Cardiac ventricle fibroblast (primary cell): ENCODE data around the gene NDUFB7. TPM values are rescaled to one million over a fixed set of nuclear protein-coding genes. Genes with fewer than 3 reads are reported as not detected.

Source experiments
- total RNA-seq: library from RNA; depleted of rRNA; stranded (reverse); fragments of >200 nt; gene quantifications from 2 replicates; pipeline ENCODE4 v1.2.3, GENCODE V29; 2015

NDUFB7 gene
- total RNA-seq: 230 and 276 TPM in 2 replicates

DNA sequence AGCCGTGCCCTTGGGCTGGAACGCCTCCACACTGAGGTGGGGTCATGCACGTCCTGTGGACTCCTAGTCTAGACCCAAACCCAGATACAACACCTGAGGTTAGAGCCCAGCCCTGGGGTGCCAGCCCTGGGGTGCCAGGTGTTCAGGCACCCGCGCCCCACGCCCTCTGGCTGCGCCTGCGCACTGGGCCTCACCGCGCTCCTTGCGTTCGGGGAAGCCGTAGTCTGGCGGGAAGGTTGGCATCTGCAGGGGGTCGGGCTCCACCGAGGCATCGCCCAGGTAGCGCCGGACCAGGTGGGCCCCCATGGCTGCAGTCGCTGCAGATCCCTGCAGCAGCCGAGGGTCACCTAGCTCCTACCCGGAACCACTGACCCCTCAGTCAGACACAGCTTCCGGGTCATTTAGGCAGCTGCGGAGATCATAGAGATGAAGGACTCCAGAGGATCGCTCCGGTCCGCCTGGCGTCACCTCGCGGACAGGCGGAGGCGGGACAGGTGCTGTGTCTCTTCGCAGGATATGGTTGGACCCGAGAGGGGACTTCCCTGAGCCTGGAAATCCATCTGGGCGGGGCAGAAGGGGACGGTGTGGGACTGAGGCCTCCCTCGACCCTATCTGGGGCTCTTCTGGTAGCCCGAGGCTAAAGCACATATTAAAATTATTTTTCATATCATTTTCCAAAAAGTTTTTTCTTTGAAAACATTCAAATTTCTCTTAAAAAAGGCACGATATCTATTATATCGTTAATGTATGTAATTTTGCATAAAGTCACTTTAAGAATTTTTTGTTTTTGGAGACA, at the start of gene NDUFB7:
NDUFB7 (minus strand) TSS at position 372 of the 796 bp plus-strand sequence; CDS start at position 306, 66 bp downstream.

DNA sequence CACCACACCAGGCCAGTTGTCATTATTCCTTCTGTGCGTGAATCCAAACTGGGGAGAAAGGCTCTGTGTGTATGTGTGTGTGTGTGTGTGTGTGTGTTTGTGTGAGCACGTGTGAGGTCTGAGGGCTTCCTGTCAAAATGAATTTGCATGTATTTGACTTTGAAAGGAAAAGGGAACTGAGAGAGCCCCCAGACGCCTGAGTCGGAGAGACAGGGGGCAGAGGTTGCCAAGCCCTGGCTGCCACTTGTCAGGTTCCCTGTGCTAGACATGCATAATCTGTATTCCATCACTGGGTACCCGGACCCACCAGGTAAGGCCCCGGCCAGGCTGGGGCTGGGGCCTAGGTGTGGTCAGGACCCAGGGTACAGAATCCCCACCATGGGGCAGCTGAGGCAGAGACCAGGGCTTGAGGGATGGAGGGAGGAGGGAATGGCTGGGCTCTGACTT, 11.1 kb upstream of the NDUFB7 start, which contains the start of gene CLEC17A:
CLEC17A (plus strand) TSS at position 191 of the 447 bp plus-strand sequence; CDS start at position 268, 77 bp downstream.

DNA sequence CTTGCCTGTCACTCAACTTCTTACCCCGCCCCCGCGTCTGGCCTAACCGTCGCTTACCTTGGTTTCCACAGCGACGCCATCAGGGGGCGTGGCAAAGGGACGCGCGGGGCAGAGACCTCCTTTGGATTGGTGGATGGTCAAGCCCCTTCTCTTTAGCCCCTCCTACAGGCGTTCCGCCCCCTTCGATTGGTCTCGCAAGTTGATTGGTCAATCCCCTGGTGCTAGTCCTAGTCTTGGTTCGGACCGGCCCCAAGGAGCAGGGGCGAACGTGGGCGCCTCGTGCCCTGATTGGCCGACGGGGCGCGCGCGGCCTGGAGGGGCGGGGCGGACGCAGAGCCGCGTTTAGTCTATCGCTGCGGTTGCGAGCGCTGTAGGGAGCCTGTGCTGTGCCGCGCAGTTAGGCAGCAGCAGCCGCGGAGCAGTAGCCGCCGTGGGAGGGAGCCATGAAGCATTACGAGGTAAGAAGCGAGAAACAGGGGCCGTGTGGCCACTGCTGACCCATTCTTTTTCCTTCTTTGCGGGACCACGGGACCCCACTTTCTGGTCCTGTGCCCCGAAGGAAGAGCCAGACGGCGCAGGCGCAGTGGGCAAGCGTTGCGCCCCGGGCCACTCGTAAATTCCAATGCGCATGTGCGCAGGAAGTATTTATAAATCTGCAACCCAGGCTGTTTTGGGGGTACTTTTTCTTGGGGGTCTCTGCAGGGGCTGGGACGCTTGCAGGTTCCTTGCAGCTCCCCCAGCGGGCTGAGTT, 42.4 kb downstream of the NDUFB7 start, which contains the start of gene TECR:
TECR (plus strand) TSS at position 341 of the 751 bp plus-strand sequence; CDS start at position 444, 103 bp downstream.

DNA sequence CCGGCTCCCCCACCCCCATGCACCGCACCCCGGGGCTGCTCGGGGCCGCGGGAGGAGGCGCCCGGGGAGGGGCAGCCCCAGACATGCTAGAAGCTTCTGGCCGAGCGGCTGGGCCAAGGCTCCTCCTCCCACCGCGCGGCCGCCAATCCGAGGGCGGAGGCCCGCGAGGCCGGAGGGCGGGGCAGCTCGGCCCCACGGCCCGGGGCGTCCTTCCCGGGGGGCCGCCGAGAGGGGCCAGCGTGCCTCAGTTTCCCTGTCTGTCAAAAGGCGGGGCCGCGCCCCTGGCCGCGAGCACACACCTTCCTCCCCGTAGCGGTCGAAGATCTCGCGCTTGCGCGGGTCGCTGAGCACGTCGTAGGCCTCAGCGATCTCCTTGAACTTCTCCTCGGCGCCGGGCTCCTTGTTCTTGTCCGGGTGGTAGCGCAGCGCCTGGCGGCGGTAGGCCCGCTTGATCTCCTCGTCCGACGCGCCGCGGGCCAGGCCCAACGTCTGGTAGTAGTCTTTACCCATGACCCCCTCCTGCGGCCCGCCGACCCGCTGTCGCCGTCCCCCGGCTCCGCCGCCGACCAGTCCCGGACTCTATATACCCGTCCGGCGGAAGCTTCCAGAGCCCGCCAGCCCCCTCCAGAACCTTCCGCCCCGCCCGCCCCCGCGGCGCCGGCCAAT, 53.9 kb downstream of the NDUFB7 start, which contains the start of gene DNAJB1:
DNAJB1 (minus strand) TSS at position 558 of the 666 bp plus-strand sequence; CDS start at position 510, 48 bp downstream.

Other genes with a start within 250 kb of the NDUFB7 start
- 23.0 and 31.3 TPM in 2 replicates for gene ADGRE5, start 190.6 kb downstream of the NDUFB7 start, total RNA-seq
- gene DDX39A, start 152.7 kb downstream of the NDUFB7 start, total RNA-seq: 35.3 and 38.0 TPM in 2 replicates
- gene PKN1, start 138.8 kb downstream of the NDUFB7 start, total RNA-seq: 68.0 and 80.4 TPM in 2 replicates
- 0.44 and 0.56 TPM in 2 replicates for gene PTGER1, start 96.7 kb downstream of the NDUFB7 start, total RNA-seq
- gene GIPC1, start 75.9 kb downstream of the NDUFB7 start, total RNA-seq: 50.0 and 51.2 TPM in 2 replicates
- gene DNAJB1, start 53.7 kb downstream of the NDUFB7 start, total RNA-seq: 49.2 and 56.2 TPM in 2 replicates
- 35.4 and 44.0 TPM in 2 replicates for gene TECR, start 42.5 kb downstream of the NDUFB7 start, total RNA-seq
- gene CLEC17A, start 11.0 kb upstream of the NDUFB7 start, total RNA-seq: not detected in 2 replicates
- not detected in 2 replicates for gene ADGRE3, start 102.8 kb upstream of the NDUFB7 start, total RNA-seq
- gene ZNF333, start 118.0 kb upstream of the NDUFB7 start, total RNA-seq: 7.5 and 11.4 TPM in 2 replicates
- 0.24 and 0.31 TPM in 2 replicates for gene ADGRE2, start 206.5 kb upstream of the NDUFB7 start, total RNA-seq